SK-MEL-5 (cell line): ENCODE data around the gene KCNJ14. TPM values are rescaled to one million over a fixed set of nuclear protein-coding genes. Genes with fewer than 3 reads are reported as not detected.
"Not testable (repeated sequence)": the region's sequence is repeated elsewhere in the genome, so short reads cannot be mapped to it uniquely, and the experiment has no call there.

ENCODE experiments used
- DNase-seq: peaks from one replicate; pipeline ENCODE4 v3.0.0-alpha.2; 2016; ENCODE audit warnings: low read depth, low spot score
- in situ Hi-C: cut with HindIII; loops from 2 replicates; pipeline ENCODE4 v1.10.0; 2016; ENCODE audit warnings: low sequenced_read_pairs, high pct_unique_total_duplicates, low pct_unique_long_range_greater_than_20kb
- total RNA-seq: library from RNA; depleted of rRNA; stranded (reverse); fragments of >200 nt; shearing (Covaris generic); gene quantifications from 2 replicates; pipeline ENCODE4 v1.2.3, GENCODE V29; 2014

Gene KCNJ14
- total RNA-seq, 1 experiment from 2014 or later, result 0.58 TPM

DNA sequence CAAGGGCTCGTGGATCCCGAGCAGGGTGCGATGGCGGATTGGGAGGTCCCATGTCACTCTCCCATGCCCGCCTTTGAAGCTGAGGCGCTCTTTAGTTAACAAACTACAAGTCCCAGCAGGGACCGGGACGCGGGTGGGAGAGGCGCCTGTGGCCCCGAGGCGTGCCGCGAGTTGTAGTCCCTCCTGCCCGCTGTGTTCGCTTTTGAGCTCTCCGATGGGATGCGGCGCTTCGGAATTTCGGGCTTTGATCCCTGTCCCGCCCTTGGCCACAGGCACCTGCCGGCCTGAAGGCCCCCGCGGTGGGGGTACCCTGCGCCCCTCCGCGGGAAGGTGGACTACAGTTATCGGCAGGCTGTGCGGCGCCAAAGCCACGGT, 24.8 kb downstream of the KCNJ14 start:
- DNase-seq, result no peak
- in situ Hi-C loops, result no loop called here

GRCh38 chr19:48480558-48481500, 25.5 kb downstream of the KCNJ14 start:
- in situ Hi-C loops, result no loop called here
- no peak for DNase-seq

DNA sequence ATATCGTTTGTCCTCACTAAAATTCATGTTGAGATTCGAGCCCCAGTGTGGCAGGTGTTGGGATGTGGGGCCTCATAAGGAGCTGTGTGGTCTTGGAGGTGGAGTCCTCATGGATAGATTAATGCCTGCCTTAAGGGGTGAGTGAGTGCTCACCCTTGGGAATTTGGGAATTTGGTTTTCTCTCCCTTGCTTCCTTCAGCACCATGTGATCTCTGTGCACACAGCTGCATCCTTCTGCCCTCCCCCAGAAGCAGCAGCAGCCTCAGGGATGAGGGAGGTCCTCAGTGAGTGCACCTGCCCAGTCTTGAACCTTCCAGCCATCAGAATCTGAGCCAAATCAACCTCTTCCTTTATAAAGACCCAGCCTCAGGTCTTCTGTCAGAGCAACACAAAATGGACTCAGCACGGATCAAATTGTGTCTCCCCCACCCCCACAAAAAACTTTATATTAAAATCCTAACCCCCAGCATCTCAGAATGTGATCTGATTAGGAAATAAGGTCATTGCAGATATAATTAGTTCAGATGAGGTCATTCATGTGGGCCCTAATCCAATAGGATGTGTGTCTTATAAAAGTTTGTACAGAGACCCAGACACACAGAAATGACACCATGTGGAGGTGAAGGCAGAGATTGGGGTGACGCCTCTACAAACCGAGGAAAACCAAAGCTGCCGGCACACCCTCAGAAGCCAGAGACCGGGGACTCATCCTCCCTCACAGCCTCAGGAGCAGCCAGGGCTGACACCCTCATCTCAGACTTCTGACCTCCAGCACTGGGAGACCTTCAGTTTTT, 26.7 kb downstream of the KCNJ14 start:
- peak; percentile 23 for DNase-seq
- in situ Hi-C loops, result no loop called here

DNA sequence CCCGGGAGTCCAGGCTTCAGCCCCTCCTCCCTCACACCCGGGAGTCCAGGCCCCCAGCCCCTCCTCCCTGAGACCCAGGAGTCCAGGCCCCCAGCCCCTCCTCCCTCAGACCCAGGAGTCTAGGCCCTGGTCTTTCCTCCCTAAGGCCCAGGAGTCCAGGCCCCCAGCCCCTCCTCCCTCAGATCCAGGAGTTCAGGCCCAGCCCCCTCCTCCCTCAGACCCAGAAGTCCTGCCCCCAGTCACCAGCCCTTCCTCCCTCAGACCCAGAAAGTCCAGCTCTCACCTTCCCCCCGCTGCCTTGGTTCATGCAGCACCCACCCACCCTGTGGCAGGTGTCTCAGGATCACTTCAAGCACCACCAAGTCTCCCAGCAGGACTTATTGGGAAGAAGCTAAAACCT, 27.9 kb downstream of the KCNJ14 start:
- in situ Hi-C loops, result no loop called here
- DNase-seq, result no peak

- no peak for DNase-seq
- in situ Hi-C loops, result no loop called here
Observed at GRCh38 chr19:48484247-48484893, 29.0 kb downstream of the KCNJ14 start.

- in situ Hi-C loops, result no loop called here
- DNase-seq, result no peak
Observed at GRCh38 chr19:48484931-48485612, 29.7 kb downstream of the KCNJ14 start.

DNA sequence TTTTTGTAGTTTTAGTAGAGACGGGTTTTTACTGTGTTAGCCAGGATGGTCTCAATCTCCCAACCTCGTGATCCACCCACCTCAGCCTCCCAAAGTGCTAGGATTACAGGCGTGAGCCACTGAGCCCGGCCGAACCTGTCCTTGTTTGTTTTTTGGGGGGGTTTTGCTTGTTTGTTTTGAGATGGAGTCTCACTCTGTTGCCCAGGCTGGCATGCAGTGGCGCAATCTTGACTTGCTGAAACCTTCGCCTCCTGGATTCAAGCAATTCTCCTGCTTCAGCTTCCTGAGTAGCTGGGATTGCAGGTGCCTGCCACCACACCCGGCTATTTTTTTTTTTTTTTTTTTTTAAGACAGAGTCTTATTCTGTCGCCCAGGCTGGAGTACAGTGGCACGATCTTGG, 31.3 kb downstream of the KCNJ14 start:
- in situ Hi-C loops, DNase-seq: not testable (repeated sequence)

DNA sequence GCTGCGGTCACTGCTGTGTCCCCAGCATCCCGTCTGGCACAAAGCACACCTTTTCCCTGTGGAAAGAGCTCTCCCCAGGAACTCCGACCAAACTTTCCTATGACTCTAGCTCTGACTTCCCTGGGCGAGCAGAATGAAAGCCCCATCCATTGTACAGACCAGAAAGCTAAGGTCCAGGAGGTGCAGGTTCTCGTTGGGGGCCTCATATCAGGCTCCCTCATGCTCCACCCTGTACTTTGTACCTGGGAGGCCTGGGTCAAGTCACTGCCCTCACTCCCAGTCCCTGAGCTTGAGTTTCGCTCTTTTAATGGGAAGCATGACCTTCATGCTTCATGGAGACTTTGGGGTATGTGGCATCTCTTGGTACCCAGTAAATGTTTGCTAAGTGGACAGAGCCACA, 32.2 kb downstream of the KCNJ14 start:
- DNase-seq, result no peak
- in situ Hi-C loops, result no loop called here

DNA sequence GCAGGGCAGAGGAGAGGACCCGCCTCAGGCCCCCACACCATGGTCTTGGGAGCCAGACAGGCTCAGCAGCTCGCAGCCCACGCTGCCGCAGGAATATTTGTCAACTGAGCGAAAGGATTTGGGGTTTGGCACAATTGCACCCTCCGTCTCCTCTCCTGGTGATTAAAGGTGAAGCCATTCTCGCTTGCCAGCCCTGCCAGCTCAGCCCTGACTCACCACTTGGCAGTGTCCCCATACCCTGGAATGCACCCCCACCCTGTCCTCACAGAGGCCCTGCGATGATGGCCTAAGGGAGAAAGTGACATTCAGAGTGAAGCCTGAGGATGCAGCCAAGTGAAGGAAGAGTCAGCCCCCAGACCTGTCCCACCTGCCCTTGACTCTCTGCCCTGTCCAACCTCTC, 32.6 kb downstream of the KCNJ14 start:
- no peak for DNase-seq
- in situ Hi-C loops, result no loop called here

GRCh38 chr19:48488478-48488877, 33.1 kb downstream of the KCNJ14 start:
- DNase-seq, in situ Hi-C loops: not testable (repeated sequence)

DNA sequence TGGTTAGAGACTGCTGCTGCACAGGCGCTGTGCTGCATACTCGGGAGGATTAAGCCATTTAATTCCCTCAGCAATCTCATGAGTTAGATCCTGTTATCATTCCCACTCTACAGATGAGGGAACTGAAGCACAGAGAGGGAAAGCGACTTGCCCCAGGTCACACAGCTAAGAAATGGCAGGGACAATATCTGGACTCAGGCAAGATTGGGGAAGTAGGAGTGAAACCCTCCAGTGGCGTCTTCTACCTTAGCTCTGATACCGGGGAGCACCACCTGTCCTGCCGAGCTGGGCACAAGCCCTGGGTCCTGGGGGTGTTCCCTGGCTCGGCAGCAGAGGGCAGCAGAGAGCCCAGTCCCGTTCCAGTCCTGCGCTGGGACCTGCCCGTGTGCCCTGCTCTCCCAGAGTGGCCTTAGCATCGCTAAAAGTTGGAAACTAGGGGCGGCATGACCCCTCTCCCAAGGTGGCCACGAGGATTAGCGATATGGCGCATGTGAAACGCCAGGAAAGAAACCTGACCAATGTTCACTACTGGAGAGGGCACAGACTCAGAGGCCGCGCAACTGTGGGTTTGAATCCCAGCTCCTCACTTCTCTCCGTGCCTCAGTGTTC, 34.3 kb downstream of the KCNJ14 start:
- in situ Hi-C loops, result no loop called here
- peak; percentile 68 for DNase-seq

GRCh38 chr19:48490981-48491792, 35.8 kb downstream of the KCNJ14 start:
- peak; percentile 28 for DNase-seq
- in situ Hi-C loops, result no loop called here

GRCh38 chr19:48491793-48492123, 36.4 kb downstream of the KCNJ14 start:
- no peak for DNase-seq
- in situ Hi-C loops, result no loop called here

DNA sequence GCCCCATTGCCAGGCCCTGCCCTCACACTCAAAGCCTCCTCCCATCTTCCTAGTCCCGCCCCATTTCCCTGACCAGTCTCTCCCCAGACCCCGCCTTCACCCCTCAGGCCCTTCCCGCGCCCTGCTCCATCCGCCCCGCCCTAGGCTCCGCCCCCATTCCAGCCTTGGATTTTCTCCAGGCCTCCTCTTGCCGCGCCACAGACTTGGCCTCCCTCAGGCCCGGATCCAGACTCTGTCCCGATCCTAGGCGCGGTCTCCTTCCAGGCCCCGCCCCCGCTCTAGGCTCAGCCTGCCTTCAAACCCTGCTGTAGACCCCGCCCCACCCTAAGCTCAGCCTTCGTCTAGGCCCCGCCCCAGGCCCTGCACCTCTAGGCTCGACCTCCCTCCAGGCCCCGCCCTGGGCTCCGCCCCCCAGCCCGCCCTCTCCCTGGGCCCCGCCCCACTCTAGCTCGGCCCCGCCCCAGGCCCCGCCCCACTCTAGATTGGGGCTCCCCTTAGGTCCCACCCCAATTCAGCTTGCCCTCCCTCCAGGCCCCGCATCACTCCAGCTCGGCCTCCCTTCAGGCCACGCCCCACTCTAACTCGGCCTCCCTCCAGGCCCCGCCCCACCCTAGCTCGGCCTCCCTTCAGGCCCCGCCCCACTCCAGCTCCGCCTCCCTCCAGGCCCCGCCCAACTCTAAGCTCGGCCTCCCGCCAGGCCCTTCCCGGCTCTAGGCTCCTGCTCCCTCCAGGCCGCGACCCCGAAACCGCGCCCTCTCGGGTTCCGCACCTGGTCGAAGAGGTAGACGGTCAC, 37.7 kb downstream of the KCNJ14 start:
- peak; percentile 92 for DNase-seq
- in situ Hi-C loops, result no loop called here

- no peak for DNase-seq
- in situ Hi-C loops, result no loop called here
Observed at GRCh38 chr19:48493718-48494401, 38.5 kb downstream of the KCNJ14 start.
